GM23338 (cell line): ENCODE measurements around the gene SPP2. TPM values are rescaled to one million over a fixed set of nuclear protein-coding genes. Genes with fewer than 3 reads are reported as not detected.

Experiments
- ATAC-seq: fragments of 200-7000 bp; cut with Tn5 transposase; 3 replicates; pipeline ENCODE4 v1.9.1; 2020
- DNase-seq: peaks from one replicate; pipeline ENCODE4 v3.0.0-alpha.2; 2015; ENCODE audit warnings: low spot score
- H2AFZ ChIP-seq: fragments of 200-600 bp; sonication (generic); 2 replicates; pipeline ENCODE4 v1.8.0; 2016; ENCODE audit warnings: antibody characterized with exemption, mild to moderate bottlenecking, moderate library complexity
- H3F3A ChIP-seq: fragments of 200-600 bp; sonication (generic); replicated peaks from 2 replicates; pipeline ENCODE4 v1.8.0; 2017; ENCODE audit warnings: antibody characterized with exemption, mixed run types, low read depth
- H3K27ac ChIP-seq: fragments of 200-600 bp; sonication (generic); 2 replicates; pipeline ENCODE4 v1.6.1; 2016; ENCODE audit warnings: low read depth
- H3K27me3 ChIP-seq: fragments of 200-600 bp; sonication (generic); 2 replicates; pipeline ENCODE4 v1.8.0; 2016; ENCODE audit warnings: mild to moderate bottlenecking, mixed run types, moderate library complexity; ENCODE audit not compliant: insufficient read depth
- H3K36me3 ChIP-seq: fragments of 200-600 bp; sonication (generic); 2 replicates; pipeline ENCODE4 v1.8.0; 2016; ENCODE audit warnings: mild to moderate bottlenecking; ENCODE audit not compliant: insufficient read depth
- H3K4me1 ChIP-seq: fragments of 200-600 bp; sonication (generic); 2 replicates; pipeline ENCODE4 v1.8.0; 2016; ENCODE audit warnings: mild to moderate bottlenecking, moderate library complexity; ENCODE audit not compliant: insufficient read depth
- H3K4me2 ChIP-seq: fragments of 200-600 bp; sonication (generic); 2 replicates; pipeline ENCODE4 v1.7.1; 2017; ENCODE audit warnings: mixed run types
- H3K4me3 ChIP-seq: fragments of 200-600 bp; sonication (generic); 2 replicates; pipeline ENCODE4 v1.6.1; 2016; ENCODE audit warnings: mixed run types
- H3K79me2 ChIP-seq: fragments of 200-600 bp; sonication (generic); replicated peaks from 2 replicates; pipeline ENCODE4 v1.8.0; 2017; ENCODE audit warnings: mild to moderate bottlenecking; ENCODE audit not compliant: insufficient read depth
- H3K9me2 ChIP-seq: fragments of 200-600 bp; sonication (generic); 2 replicates; pipeline ENCODE4 v1.8.0; 2017; ENCODE audit not compliant: insufficient read depth
- H4K20me1 ChIP-seq: fragments of 200-600 bp; sonication (generic); replicated peaks from 2 replicates; pipeline ENCODE4 v1.8.0; 2017; ENCODE audit warnings: mild to moderate bottlenecking; ENCODE audit not compliant: insufficient read depth
- H3K27ac Mint-ChIP-seq: 2 replicates; pipeline ENCODE4 v1.8.0; 2020; ENCODE audit warnings: inconsistent platforms, mild to moderate bottlenecking, moderate library complexity, mixed read lengths
- H3K27me3 Mint-ChIP-seq: 3 replicates; pipeline ENCODE4 v1.8.0; 2022; ENCODE audit warnings: low read depth, mild to moderate bottlenecking, moderate library complexity, mixed read lengths, inconsistent platforms; ENCODE audit not compliant: insufficient read depth, poor library complexity
- H3K36me3 Mint-ChIP-seq: 3 replicates; pipeline ENCODE4 v1.8.0; 2021; ENCODE audit warnings: low read depth, mild to moderate bottlenecking, inconsistent platforms, moderate library complexity, mixed read lengths
- H3K4me1 Mint-ChIP-seq: 3 replicates; pipeline ENCODE4 v1.8.0; 2020; ENCODE audit warnings: mild to moderate bottlenecking, inconsistent platforms, mixed read lengths
- H3K4me3 Mint-ChIP-seq: 3 replicates; pipeline ENCODE4 v1.8.0; 2021; ENCODE audit warnings: moderate library complexity, mild to moderate bottlenecking, inconsistent platforms, mixed read lengths
- H3K9me3 Mint-ChIP-seq: 3 replicates; pipeline ENCODE4 v1.8.0; 2020; ENCODE audit warnings: moderate library complexity, mild to moderate bottlenecking, inconsistent platforms, mixed read lengths
- CREB1 ChIP-seq: fragments of 250-450 bp; sonication (Bioruptor Pico); IDR thresholded peaks from 2 replicates; pipeline ENCODE4 v1.5.0; 2020; ENCODE audit warnings: low read depth, mild to moderate bottlenecking, moderate library complexity
- EZH2 ChIP-seq: fragments of 200-600 bp; sonication (generic); IDR thresholded peaks from one replicate; pipeline ENCODE4 v1.8.0; 2017; ENCODE audit warnings: antibody characterized with exemption, mild to moderate bottlenecking, low read depth; ENCODE audit not compliant: unreplicated experiment
- EZH2phosphoT487 ChIP-seq: fragments of 200-600 bp; sonication (generic); IDR thresholded peaks from one replicate; pipeline ENCODE4 v1.8.1; 2018; ENCODE audit warnings: antibody characterized with exemption; ENCODE audit not compliant: unreplicated experiment
- JUNB ChIP-seq: IDR thresholded peaks from one replicate; pipeline ENCODE4 v1.6.1; 2016; ENCODE audit warnings: antibody characterized with exemption; ENCODE audit not compliant: unreplicated experiment
- NANOG ChIP-seq: IDR thresholded peaks from 2 replicates; pipeline ENCODE4 v1.6.1; 2016; ENCODE audit warnings: antibody characterized with exemption, borderline replicate concordance
- STAT1 ChIP-seq: IDR thresholded peaks from one replicate; pipeline ENCODE4 v1.6.1; 2016; ENCODE audit warnings: antibody characterized with exemption; ENCODE audit not compliant: unreplicated experiment
- ZNF114 ChIP-seq: fragments of 250-450 bp; sonication (Bioruptor Pico); IDR thresholded peaks from 2 replicates; pipeline ENCODE4 v1.5.0; 2020; ENCODE audit warnings: mild to moderate bottlenecking, moderate library complexity
- polyA plus RNA-seq: library from polyadenylated mRNA; unstranded; fragments of >200 nt; fragmentation: Nextera tagmentation; extraction: Ambion mirVana; gene quantifications from 2 replicates; pipeline ENCODE4 v1.2.1, GENCODE V29; 2016
- total RNA-seq: library from RNA; depleted of rRNA; stranded (reverse); fragments of >200 nt; shearing (Covaris generic); gene quantifications from 2 replicates; pipeline ENCODE4 v1.2.3, GENCODE V29; 2014
- TF ChIP-seq, protein P1 (sequence below): IDR thresholded peaks from 2 replicates; pipeline ENCODE4 v1.6.1; 2016; ENCODE audit warnings: antibody characterized with exemption
- TF ChIP-seq, protein P2 (sequence below): IDR thresholded peaks from one replicate; pipeline ENCODE4 v1.6.1; 2018; ENCODE audit warnings: antibody characterized with exemption; ENCODE audit not compliant: unreplicated experiment

SPP2 gene
- total and polyA plus RNA-seq, 2 experiments from 2014 or later = not detected

DNA sequence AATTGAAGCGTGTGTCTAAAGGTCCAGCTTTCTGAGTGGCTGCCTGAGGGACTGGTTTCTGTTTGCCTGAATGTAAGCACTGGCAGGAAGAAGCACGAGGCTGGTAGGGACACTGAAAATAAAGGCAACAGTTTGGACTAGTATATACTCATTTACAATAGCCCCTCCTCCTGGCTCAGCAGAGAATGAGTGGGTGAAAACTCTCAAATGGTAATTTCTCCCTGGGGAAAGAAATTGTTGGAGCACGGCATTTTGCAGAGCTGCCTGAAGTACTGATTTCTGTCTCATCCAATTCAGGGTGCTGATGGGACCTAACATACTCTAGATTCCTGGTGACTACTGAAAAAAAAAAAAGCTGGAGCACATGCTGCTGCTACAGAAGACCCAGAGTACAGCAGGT lies 17.3 kb upstream of the SPP2 start:
- H3K9me3 Mint-ChIP-seq = no peaks in the 10 kb centered on the region; the same call in 2 of the 3 replicates
- no peak overlapping the region for H3K27ac Mint-ChIP-seq
- no peaks in the 10 kb centered on the region for H3K27me3 Mint-ChIP-seq
- H3K4me1 ChIP-seq = no peaks in the 10 kb centered on the region
- H3K4me2 ChIP-seq = no peak overlapping the region
- no peaks in the 10 kb centered on the region for H3K27me3 ChIP-seq
- no peak overlapping the region for H3K4me3 ChIP-seq
- H3K27ac ChIP-seq = no peak overlapping the region
- no peaks in the 10 kb centered on the region for H3K9me2 ChIP-seq
- no peaks in the 10 kb centered on the region for H3K79me2 ChIP-seq
- DNase-seq (no peak), ATAC-seq (no peak)
- TF ChIP-seq ZNF114 (CRISPR knock-in tag) (no peak), EZH2phosphoT487 (no peak), NANOG (no peak), EZH2 (no peak)
- TF ChIP-seq, protein P1, sequence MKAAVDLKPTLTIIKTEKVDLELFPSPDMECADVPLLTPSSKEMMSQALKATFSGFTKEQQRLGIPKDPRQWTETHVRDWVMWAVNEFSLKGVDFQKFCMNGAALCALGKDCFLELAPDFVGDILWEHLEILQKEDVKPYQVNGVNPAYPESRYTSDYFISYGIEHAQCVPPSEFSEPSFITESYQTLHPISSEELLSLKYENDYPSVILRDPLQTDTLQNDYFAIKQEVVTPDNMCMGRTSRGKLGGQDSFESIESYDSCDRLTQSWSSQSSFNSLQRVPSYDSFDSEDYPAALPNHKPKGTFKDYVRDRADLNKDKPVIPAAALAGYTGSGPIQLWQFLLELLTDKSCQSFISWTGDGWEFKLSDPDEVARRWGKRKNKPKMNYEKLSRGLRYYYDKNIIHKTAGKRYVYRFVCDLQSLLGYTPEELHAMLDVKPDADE = no peak
- TF ChIP-seq, protein P2, sequence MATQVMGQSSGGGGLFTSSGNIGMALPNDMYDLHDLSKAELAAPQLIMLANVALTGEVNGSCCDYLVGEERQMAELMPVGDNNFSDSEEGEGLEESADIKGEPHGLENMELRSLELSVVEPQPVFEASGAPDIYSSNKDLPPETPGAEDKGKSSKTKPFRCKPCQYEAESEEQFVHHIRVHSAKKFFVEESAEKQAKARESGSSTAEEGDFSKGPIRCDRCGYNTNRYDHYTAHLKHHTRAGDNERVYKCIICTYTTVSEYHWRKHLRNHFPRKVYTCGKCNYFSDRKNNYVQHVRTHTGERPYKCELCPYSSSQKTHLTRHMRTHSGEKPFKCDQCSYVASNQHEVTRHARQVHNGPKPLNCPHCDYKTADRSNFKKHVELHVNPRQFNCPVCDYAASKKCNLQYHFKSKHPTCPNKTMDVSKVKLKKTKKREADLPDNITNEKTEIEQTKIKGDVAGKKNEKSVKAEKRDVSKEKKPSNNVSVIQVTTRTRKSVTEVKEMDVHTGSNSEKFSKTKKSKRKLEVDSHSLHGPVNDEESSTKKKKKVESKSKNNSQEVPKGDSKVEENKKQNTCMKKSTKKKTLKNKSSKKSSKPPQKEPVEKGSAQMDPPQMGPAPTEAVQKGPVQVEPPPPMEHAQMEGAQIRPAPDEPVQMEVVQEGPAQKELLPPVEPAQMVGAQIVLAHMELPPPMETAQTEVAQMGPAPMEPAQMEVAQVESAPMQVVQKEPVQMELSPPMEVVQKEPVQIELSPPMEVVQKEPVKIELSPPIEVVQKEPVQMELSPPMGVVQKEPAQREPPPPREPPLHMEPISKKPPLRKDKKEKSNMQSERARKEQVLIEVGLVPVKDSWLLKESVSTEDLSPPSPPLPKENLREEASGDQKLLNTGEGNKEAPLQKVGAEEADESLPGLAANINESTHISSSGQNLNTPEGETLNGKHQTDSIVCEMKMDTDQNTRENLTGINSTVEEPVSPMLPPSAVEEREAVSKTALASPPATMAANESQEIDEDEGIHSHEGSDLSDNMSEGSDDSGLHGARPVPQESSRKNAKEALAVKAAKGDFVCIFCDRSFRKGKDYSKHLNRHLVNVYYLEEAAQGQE = no peak
- H4K20me1 ChIP-seq = no peaks in the 10 kb centered on the region
- H3K36me3 ChIP-seq = no peaks in the 10 kb centered on the region
- H3K4me1 Mint-ChIP-seq = no peaks in the 10 kb centered on the region; the same call in 2 of the 3 replicates
- no peak overlapping the region for H2AFZ ChIP-seq
- H3K36me3 Mint-ChIP-seq = no peaks in the 10 kb centered on the region
- no peaks in the 10 kb centered on the region for H3F3A ChIP-seq
- H3K4me3 Mint-ChIP-seq = no peak overlapping the region

DNA sequence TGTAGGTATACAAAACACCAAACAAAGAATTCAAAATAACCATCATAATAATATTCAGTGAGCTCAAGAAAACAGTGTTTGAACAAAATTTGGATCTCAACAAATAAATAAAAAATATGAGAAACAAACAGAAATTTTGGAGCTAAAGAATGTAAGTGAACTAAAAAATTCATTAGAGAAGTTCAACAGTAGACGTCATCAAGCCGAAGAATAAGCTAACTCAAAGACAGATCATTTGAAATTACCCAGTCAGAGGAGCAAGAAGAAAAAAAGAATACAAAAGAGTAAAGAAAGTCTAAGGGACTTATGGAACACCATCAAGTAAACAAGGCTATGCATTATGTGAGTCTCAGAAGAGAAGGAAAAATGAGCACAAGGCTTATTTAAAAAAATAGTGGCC lies 16.6 kb upstream of the SPP2 start:
- no peaks in the 10 kb centered on the region for H3K9me2 ChIP-seq
- no peaks in the 10 kb centered on the region for H3K27me3 ChIP-seq
- ATAC-seq = no peak
- no peaks in the 10 kb centered on the region for H3K36me3 Mint-ChIP-seq
- H3K4me1 ChIP-seq = no peaks in the 10 kb centered on the region
- no peak overlapping the region for H3K27ac Mint-ChIP-seq
- H4K20me1 ChIP-seq = no peaks in the 10 kb centered on the region
- H3K36me3 ChIP-seq = no peaks in the 10 kb centered on the region
- H3F3A ChIP-seq = no peaks in the 10 kb centered on the region
- no peaks in the 10 kb centered on the region for H3K79me2 ChIP-seq
- DNase-seq = no peak
- no peak overlapping the region for H3K4me2 ChIP-seq
- H3K4me3 ChIP-seq = no peak overlapping the region
- no peak overlapping the region for H3K27ac ChIP-seq
- no peaks in the 10 kb centered on the region; the same call in 2 of the 3 replicates for H3K4me1 Mint-ChIP-seq
- H3K27me3 Mint-ChIP-seq = no peaks in the 10 kb centered on the region
- H3K4me3 Mint-ChIP-seq = no peak overlapping the region
- H3K9me3 Mint-ChIP-seq = no peaks in the 10 kb centered on the region; the same call in 2 of the 3 replicates
- no peak overlapping the region for H2AFZ ChIP-seq
- TF ChIP-seq NANOG (no peak), CREB1 (CRISPR knock-in tag) (no peak), JUNB (no peak), STAT1 (no peak)
- TF ChIP-seq, protein P1 = no peak
- TF ChIP-seq, protein P2 = no peak
